ENCODE data around the gene HAUS1. TPM values are rescaled to one million over a fixed set of nuclear protein-coding genes. Genes with fewer than 3 reads are reported as not detected.

HAUS1 gene
- total and polyA plus RNA-seq, 3 donors from 2014 or later: 20.5 to 31.1 (median 25.0) TPM

- no peaks in the 10 kb centered on the region for H3K9me3 ChIP-seq
- no peaks in the 10 kb centered on the region for H3K27me3 ChIP-seq
- TF ChIP-seq POLR2A (IDR thresholded peaks at IDR 0.05) (no peak), CTCF (IDR thresholded peaks at IDR 0.05) (peak; percentile 81 to 87 (median 82))
- H3K4me3 ChIP-seq: peak overlapping the region; percentile 78 to 99
- peak overlapping the region; percentile 75 to 92 for H3K27ac ChIP-seq
- no peaks in the 10 kb centered on the region for H3K36me3 ChIP-seq (ENCODE audit: low read depth, missing control alignments)
- peak; percentile 96 for DNase-seq
- 0% methylated on average over 18 to 88 of the region's 95 CpGs for WGBS, 2 donors
- intact Hi-C loops (cut with DNase I; ENCODE audit: low total_unique reads): loop anchor here (10.0 kb wide), 2 partner anchors 101 to 481 kb away; partner anchors contain the start of gene LOXHD1
- H3K4me1 ChIP-seq: no peaks in the 10 kb centered on the region
Measured at GRCh38 chr18:46173393-46174341, 69.5 kb downstream of the HAUS1 start.

GRCh38 chr18:46174342-46175041 is 70.3 kb downstream of the HAUS1 start:
- peak overlapping the region; percentile 75 to 92 for H3K27ac ChIP-seq
- no peaks in the 10 kb centered on the region for H3K36me3 ChIP-seq (ENCODE audit: low read depth, missing control alignments)
- intact Hi-C loops (cut with DNase I; ENCODE audit: low total_unique reads): loop anchor here (10.0 kb wide), 2 partner anchors 100 to 480 kb away; partner anchors contain the start of gene LOXHD1
- H3K4me3 ChIP-seq: peak overlapping the region; percentile 78 to 99
- no peak for TF ChIP-seq POLR2A (IDR thresholded peaks at IDR 0.05)
- no peak for TF ChIP-seq CTCF (IDR thresholded peaks at IDR 0.05)
- H3K9me3 ChIP-seq: no peaks in the 10 kb centered on the region
- no peaks in the 10 kb centered on the region for H3K4me1 ChIP-seq
- WGBS, 2 donors: 1 to 2% methylated on average over 6 to 61 of the region's 67 CpGs
- no peaks in the 10 kb centered on the region for H3K27me3 ChIP-seq
- DNase-seq: peak; percentile 47

GRCh38 chr18:46176001-46176400 is 71.8 kb downstream of the HAUS1 start:
- TF ChIP-seq POLR2A (IDR thresholded peaks at IDR 0.05) (no peak), CTCF (IDR thresholded peaks at IDR 0.05) (no peak)
- Histone ChIP-seq H3K36me3 (ENCODE audit: low read depth, missing control alignments) (no peaks in the 10 kb centered on the region), H3K27me3 (no peaks in the 10 kb centered on the region), H3K4me1 (no peaks in the 10 kb centered on the region), H3K4me3 (no peak overlapping the region), H3K27ac (no peak overlapping the region), H3K9me3 (no peaks in the 10 kb centered on the region)
- no peak for DNase-seq
- intact Hi-C loops (cut with DNase I; ENCODE audit: low total_unique reads): loop anchor here (10.0 kb wide), 2 partner anchors 99 to 479 kb away; partner anchors contain the start of gene LOXHD1
- WGBS, 2 donors: 64% methylated on average over 3 of the region's 3 CpGs

Small RNAs within 50 kb of the gene (small RNA-seq; reads per million reads assigned to genes)
- gene RNU6-1278P (0 reads per million in 2 donors), gene RNY4P37 (0 to 0.18 reads per million in 2 donors)

Other genes starting within 250 kb of the HAUS1 start
- gene EPG5, start 137.1 kb upstream of the HAUS1 start, total RNA-seq: 10 to 100 TPM; 55.7 to 66.4 TPM
- 19.0 TPM for gene EPG5, start 137.1 kb upstream of the HAUS1 start, polyA plus RNA-seq (ENCODE audit: insufficient read depth, low read depth, low replicate concordance)
- gene PSTPIP2, start 32.1 kb upstream of the HAUS1 start, total RNA-seq: 1 to 10 TPM; 3.5 to 5.0 TPM
- gene PSTPIP2, start 32.1 kb upstream of the HAUS1 start, polyA plus RNA-seq (ENCODE audit: insufficient read depth, low read depth, low replicate concordance): 2.5 TPM
- 100 to 1,000 TPM; 479 to 592 TPM for gene ATP5F1A, start 6.1 kb upstream of the HAUS1 start, total RNA-seq
- gene ATP5F1A, start 6.1 kb upstream of the HAUS1 start, polyA plus RNA-seq (ENCODE audit: insufficient read depth, low read depth, low replicate concordance): 430 TPM